Tibial artery (tissue), 4 donors: ENCODE measurements around the gene CENPA.
"Not testable (repeated sequence)": the region's sequence is repeated elsewhere in the genome, so short reads cannot be mapped to it uniquely, and the experiment has no call there.

Experiments used
- DNase-seq, 2 donors: peaks; one replicate each; pipeline ENCODE4 v3.0.0-alpha.2; 2019
- H3K27ac ChIP-seq, 2 donors: fragments of 200-600 bp; sonication (generic) in 1 of 2; 1 replicate in 1 of 2; 2 replicates in 1 of 2; pipeline ENCODE4 v1.5.1; 2018 to 2019; ENCODE audit warnings: mild to moderate bottlenecking in 1 of 2
- H3K27me3 ChIP-seq, 2 donors: fragments of 200-600 bp; sonication (generic) in 1 of 2; one replicate each; pipeline versions ENCODE4 v1.5.1 to v1.6.0; 2016 to 2019
- H3K36me3 ChIP-seq, 3 donors: fragments of 200-600 bp; sonication (generic) in 2 of 3; one replicate each; pipeline ENCODE4 v1.5.1; 2016 to 2019; ENCODE audit warnings: mild to moderate bottlenecking in 2 of 3
- H3K4me1 ChIP-seq, 4 donors: fragments of 200-600 bp; sonication (generic) in 2 of 4; 1 replicate in 3 of 4; 2 replicates in 1 of 4; pipeline ENCODE4 v1.5.1; 2016 to 2019
- H3K4me3 ChIP-seq, 2 donors: fragments of 200-600 bp; sonication (generic) in 1 of 2; 1 replicate in 1 of 2; 2 replicates in 1 of 2; pipeline ENCODE4 v1.5.1; 2018 to 2019; ENCODE audit warnings: mild to moderate bottlenecking in 2 of 2
- H3K9me3 ChIP-seq, 3 donors: fragments of 200-600 bp; sonication (generic) in 1 of 3; one replicate each; pipeline ENCODE4 v1.5.1; 2016 to 2019
- intact Hi-C: fragments of 100-400 bp; cut with DNase I; formaldehyde crosslinking; loops from one replicate; pipeline ENCODE4 v1.15.0; 2023; ENCODE audit warnings: low total_unique reads
- TF ChIP-seq, protein P1 (sequence below), 2 experiments: fragments of 200-600 bp in 1 of 2; fragments of 450-650 bp in 1 of 2; IDR thresholded peaks; one replicate each; pipeline ENCODE4 v1.5.1; 2017 to 2019; ENCODE audit warnings: antibody characterized with exemption in 2 of 2, mild to moderate bottlenecking in 1 of 2, moderate library complexity in 1 of 2

Gene CENPA

GRCh38 chr2:26756337-26756736 is 29.5 kb upstream of the CENPA start:
- Histone ChIP-seq H3K9me3 (no peaks in the 10 kb centered on the region), H3K27me3 (no peaks in the 10 kb centered on the region), H3K4me1 (peaks cover 0 to 16% (median 15%) of the 10 kb centered on the region in 4 donors), H3K27ac (no peak overlapping the region), H3K36me3 (no peaks in the 10 kb centered on the region), H3K4me3 (no peak overlapping the region)
- TF ChIP-seq, protein P1, sequence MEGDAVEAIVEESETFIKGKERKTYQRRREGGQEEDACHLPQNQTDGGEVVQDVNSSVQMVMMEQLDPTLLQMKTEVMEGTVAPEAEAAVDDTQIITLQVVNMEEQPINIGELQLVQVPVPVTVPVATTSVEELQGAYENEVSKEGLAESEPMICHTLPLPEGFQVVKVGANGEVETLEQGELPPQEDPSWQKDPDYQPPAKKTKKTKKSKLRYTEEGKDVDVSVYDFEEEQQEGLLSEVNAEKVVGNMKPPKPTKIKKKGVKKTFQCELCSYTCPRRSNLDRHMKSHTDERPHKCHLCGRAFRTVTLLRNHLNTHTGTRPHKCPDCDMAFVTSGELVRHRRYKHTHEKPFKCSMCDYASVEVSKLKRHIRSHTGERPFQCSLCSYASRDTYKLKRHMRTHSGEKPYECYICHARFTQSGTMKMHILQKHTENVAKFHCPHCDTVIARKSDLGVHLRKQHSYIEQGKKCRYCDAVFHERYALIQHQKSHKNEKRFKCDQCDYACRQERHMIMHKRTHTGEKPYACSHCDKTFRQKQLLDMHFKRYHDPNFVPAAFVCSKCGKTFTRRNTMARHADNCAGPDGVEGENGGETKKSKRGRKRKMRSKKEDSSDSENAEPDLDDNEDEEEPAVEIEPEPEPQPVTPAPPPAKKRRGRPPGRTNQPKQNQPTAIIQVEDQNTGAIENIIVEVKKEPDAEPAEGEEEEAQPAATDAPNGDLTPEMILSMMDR (IDR thresholded peaks at IDR 0.05), result no peak
- intact Hi-C loops, result no loop called here
- no peak for DNase-seq

GRCh38 chr2:26757873-26758789 is 27.7 kb upstream of the CENPA start:
- no peaks in the 10 kb centered on the region for H3K9me3 ChIP-seq
- H3K27me3 ChIP-seq, result no peaks in the 10 kb centered on the region
- intact Hi-C loops, result no loop called here
- H3K4me3 ChIP-seq, result no peak overlapping the region
- peak overlapping the region; percentile 11 to 38 for H3K27ac ChIP-seq
- H3K36me3 ChIP-seq, result no peaks in the 10 kb centered on the region
- peak in 1 of 2 donors; percentile 54 for DNase-seq
- TF ChIP-seq, protein P1 (IDR thresholded peaks at IDR 0.05), result no peak
- peaks cover 0 to 16% (median 16%) of the 10 kb centered on the region in 4 donors for H3K4me1 ChIP-seq

GRCh38 chr2:26758790-26759321 is 27.0 kb upstream of the CENPA start:
- peaks cover 0 to 23% (median 21%) of the 10 kb centered on the region in 4 donors for H3K4me1 ChIP-seq
- H3K36me3 ChIP-seq, result no peaks in the 10 kb centered on the region
- H3K9me3 ChIP-seq, result no peaks in the 10 kb centered on the region
- peak overlapping the region in 1 of 2 donors; percentile 38 for H3K27ac ChIP-seq
- H3K4me3 ChIP-seq, result no peak overlapping the region
- TF ChIP-seq, protein P1 (IDR thresholded peaks at IDR 0.05), result no peak
- no peak for DNase-seq
- intact Hi-C loops, result no loop called here
- no peaks in the 10 kb centered on the region for H3K27me3 ChIP-seq

GRCh38 chr2:26759845-26760244 is 26.0 kb upstream of the CENPA start:
- no peak overlapping the region for H3K27ac ChIP-seq
- DNase-seq, result no peak
- H3K27me3 ChIP-seq, result no peaks in the 10 kb centered on the region
- intact Hi-C loops, result no loop called here
- no peak overlapping the region for H3K4me3 ChIP-seq
- TF ChIP-seq, protein P1 (IDR thresholded peaks at IDR 0.05), result no peak
- H3K4me1 ChIP-seq, result peaks cover 0 to 25% (median 23%) of the 10 kb centered on the region in 4 donors
- no peaks in the 10 kb centered on the region for H3K9me3 ChIP-seq
- H3K36me3 ChIP-seq, result no peaks in the 10 kb centered on the region

- H3K4me3 ChIP-seq, H3K36me3 ChIP-seq, intact Hi-C loops, H3K9me3 ChIP-seq, H3K27me3 ChIP-seq, DNase-seq, H3K27ac ChIP-seq: not testable (repeated sequence)
- H3K4me1 ChIP-seq, result peaks cover 0 to 36% (median 34%) of the 10 kb centered on the region in 4 donors
These were observed 24.9 kb upstream of the CENPA start for GRCh38 chr2:26760991-26761390.

- no peak for DNase-seq
- no peaks in the 10 kb centered on the region for H3K27me3 ChIP-seq
- peaks cover 0 to 50% (median 36%) of the 10 kb centered on the region in 4 donors for H3K4me1 ChIP-seq
- H3K36me3 ChIP-seq, result peaks cover 0 to 5% (median 0%) of the 10 kb centered on the region in 3 donors
- no peaks in the 10 kb centered on the region for H3K9me3 ChIP-seq
- no peak overlapping the region for H3K4me3 ChIP-seq
- H3K27ac ChIP-seq, result no peak overlapping the region
- intact Hi-C loops, result no loop called here
- TF ChIP-seq, protein P1 (IDR thresholded peaks at IDR 0.05), result no peak
These were observed 22.8 kb upstream of the CENPA start for GRCh38 chr2:26763019-26763418.
